ENCODE results near the gene SRPRA.

SRPRA gene

DNA sequence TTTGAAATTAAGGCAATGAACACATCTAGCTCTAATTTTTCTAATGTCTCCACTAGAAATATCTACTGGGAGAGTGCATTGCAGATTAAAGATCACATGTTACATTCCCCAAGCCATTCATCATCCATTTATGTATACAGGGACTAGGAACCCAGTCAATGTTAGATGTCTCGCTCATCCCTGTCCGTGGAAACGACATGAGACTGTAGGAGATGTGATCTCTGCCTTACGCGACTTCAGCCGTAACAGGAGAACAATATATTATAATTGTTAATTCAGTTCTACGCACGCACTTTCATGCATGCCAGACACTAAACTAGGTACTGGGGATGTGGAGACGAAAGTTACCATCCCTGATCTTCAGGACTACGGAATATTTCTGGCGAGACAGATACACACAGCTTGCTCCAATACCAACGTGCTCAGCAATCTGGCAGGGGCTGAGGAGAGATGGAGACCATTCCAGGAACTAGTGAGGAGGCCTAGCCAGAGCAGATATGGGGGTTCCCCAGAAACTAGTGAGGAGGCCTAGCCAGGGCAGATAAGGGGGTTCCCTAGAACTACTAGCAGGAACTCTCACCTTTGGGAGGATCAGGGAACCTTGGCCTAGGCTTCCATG is 35.9 kb upstream of the SRPRA start:
- in situ Hi-C loops (cut with HindIII; ENCODE audit: low sequenced_read_pairs): no loop called here
- TF ChIP-seq, protein P1, sequence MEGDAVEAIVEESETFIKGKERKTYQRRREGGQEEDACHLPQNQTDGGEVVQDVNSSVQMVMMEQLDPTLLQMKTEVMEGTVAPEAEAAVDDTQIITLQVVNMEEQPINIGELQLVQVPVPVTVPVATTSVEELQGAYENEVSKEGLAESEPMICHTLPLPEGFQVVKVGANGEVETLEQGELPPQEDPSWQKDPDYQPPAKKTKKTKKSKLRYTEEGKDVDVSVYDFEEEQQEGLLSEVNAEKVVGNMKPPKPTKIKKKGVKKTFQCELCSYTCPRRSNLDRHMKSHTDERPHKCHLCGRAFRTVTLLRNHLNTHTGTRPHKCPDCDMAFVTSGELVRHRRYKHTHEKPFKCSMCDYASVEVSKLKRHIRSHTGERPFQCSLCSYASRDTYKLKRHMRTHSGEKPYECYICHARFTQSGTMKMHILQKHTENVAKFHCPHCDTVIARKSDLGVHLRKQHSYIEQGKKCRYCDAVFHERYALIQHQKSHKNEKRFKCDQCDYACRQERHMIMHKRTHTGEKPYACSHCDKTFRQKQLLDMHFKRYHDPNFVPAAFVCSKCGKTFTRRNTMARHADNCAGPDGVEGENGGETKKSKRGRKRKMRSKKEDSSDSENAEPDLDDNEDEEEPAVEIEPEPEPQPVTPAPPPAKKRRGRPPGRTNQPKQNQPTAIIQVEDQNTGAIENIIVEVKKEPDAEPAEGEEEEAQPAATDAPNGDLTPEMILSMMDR (IDR thresholded peaks at IDR 0.05; ENCODE audit: low read depth, low read length): no peak
- H3K4me3 ChIP-seq (ENCODE audit: low read depth, low read length): peak overlapping the region; percentile 83
- DNase-seq (ENCODE audit: low read depth, low spot score): no peak

DNA sequence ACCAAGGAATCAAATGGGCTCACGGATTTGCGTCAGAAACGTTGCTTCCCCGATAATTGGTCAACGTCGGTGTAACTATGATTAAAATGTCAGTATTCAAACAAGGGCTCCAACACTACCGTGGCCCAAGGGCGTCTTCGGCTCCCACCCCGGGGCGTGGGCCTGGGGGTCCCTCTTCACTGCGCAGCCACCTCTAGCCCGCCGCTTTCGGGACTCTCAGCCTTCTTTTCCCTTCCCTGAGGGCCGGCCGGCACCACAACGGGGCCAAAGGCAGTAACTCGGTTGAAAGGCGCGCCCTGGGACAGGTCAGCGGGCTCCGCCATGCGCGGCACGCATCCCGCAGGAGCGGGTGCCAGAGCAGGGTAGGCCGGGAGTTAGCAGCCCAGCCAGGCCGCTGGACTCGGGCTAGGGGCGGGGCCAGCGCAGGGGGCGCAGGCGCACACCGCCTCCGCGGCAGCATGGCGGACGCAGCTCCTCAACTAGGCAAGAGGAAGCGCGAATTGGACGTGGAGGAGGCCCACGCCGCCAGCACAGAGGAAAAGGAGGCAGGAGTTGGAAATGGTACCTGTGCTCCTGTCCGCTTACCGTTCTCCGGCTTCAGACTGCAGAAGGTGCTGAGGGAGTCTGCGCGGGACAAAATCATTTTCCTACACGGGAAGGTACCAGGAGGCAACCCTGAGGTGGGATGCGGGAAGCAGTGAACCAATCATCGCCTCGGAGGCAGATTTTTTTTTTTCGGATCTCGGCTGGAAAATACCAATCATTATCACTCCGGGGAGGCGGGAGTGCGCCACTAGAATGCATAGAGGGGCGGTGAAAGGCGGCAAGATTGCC is 35.1 kb upstream of the SRPRA start, which contains the start of gene DCPS:
DCPS (plus strand) TSS at position 438 of the 834 bp plus-strand sequence; CDS start at position 459, 21 bp downstream.
- peak within 1 kb of the TSS; percentile 83 for H3K4me3 ChIP-seq (ENCODE audit: low read depth, low read length)
- DNase-seq (ENCODE audit: low read depth, low spot score): peak; percentile 93
- TF ChIP-seq, protein P1 (IDR thresholded peaks at IDR 0.05; ENCODE audit: low read depth, low read length): no peak
- in situ Hi-C loops (cut with HindIII; ENCODE audit: low sequenced_read_pairs): no loop called here

GRCh38 chr11:126297004-126297403 is 28.3 kb upstream of the SRPRA start:
- in situ Hi-C loops (cut with HindIII; ENCODE audit: low sequenced_read_pairs): no loop called here
- no peak overlapping the region for H3K4me3 ChIP-seq (ENCODE audit: low read depth, low read length)
- DNase-seq (ENCODE audit: low read depth, low spot score): no peak
- TF ChIP-seq, protein P1 (IDR thresholded peaks at IDR 0.05; ENCODE audit: low read depth, low read length): no peak

GRCh38 chr11:126293726-126294125 is 25.0 kb upstream of the SRPRA start:
- no peak overlapping the region for H3K4me3 ChIP-seq (ENCODE audit: low read depth, low read length)
- TF ChIP-seq, protein P1 (IDR thresholded peaks at IDR 0.05; ENCODE audit: low read depth, low read length): no peak
- in situ Hi-C loops (cut with HindIII; ENCODE audit: low sequenced_read_pairs): no loop called here
- DNase-seq (ENCODE audit: low read depth, low spot score): no peak

GRCh38 chr11:126290887-126291286 is 22.2 kb upstream of the SRPRA start:
- TF ChIP-seq, protein P1 (IDR thresholded peaks at IDR 0.05; ENCODE audit: low read depth, low read length): no peak
- no peak for DNase-seq (ENCODE audit: low read depth, low spot score)
- in situ Hi-C loops (cut with HindIII; ENCODE audit: low sequenced_read_pairs): no loop called here
- H3K4me3 ChIP-seq (ENCODE audit: low read depth, low read length): no peak overlapping the region

GRCh38 chr11:126288237-126288636 is 19.5 kb upstream of the SRPRA start:
- no peak for DNase-seq (ENCODE audit: low read depth, low spot score)
- in situ Hi-C loops (cut with HindIII; ENCODE audit: low sequenced_read_pairs): no loop called here
- TF ChIP-seq, protein P1 (IDR thresholded peaks at IDR 0.05; ENCODE audit: low read depth, low read length): no peak
- H3K4me3 ChIP-seq (ENCODE audit: low read depth, low read length): no peak overlapping the region

Data from astrocyte of the spinal cord (primary cell).